CD4-positive, alpha-beta T cell treated with Interleukin-17A for 4 hours (primary cell): ENCODE measurements around the gene QTRT2.

Experiments
- DNase-seq: peaks from one replicate; pipeline ENCODE4 v3.0.0-alpha.2; 2020; ENCODE audit warnings: mixed read lengths

Gene QTRT2

DNA sequence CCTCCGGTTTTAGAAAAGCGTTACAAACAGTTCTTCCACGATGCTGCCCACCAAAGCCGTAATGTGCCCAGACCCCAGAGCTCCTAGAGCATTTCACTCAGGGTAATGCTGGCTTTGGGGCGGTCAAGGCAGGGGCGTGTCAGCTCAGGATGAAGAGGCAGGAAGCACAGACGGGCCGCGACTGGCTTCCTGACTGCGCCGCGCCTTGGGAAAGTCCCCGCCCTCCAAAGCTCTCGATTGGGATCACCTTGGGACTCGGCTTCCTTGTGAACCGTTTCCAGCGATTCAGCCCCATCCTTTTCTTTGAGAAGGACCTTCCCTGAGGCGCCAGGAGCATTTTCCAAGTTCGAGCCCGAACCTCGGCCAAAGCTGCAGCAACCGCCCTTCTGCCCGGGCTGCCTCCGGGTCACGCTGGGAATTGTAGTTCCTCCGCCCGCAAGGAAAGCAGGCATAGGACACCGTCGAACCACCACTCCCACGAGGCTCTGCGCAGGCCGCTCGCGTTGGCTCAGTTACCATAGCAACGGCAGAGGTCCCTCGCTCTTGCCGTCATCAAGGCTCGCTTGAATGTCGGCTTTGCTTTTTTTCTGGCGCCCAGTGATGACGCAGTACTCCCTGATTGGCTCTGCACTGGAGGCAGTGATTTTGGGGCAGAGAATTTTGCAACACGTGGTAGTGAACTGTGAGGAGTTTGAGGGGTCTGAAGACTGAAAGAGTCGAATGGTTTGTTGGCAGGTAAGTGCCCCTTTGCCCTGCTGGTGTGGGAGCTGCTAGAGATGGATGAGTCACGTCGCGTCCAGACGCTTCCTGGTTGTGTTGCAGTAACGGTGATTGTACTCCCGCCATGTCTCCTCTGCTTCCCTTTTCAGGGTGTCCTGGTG lies at the start of gene QTRT2, which contains the start of gene CCDC191:
Gene QTRT2, plus strand, starts transcription at position 608 of the 881 bp plus-strand sequence. CDS start 8,521 bp downstream, outside the sequence.
Gene CCDC191, minus strand, starts transcription at position 397 of the 881 bp plus-strand sequence. Its CDS starts 60 bp downstream, at position 337.
- peak; percentile 96 for DNase-seq

DNA sequence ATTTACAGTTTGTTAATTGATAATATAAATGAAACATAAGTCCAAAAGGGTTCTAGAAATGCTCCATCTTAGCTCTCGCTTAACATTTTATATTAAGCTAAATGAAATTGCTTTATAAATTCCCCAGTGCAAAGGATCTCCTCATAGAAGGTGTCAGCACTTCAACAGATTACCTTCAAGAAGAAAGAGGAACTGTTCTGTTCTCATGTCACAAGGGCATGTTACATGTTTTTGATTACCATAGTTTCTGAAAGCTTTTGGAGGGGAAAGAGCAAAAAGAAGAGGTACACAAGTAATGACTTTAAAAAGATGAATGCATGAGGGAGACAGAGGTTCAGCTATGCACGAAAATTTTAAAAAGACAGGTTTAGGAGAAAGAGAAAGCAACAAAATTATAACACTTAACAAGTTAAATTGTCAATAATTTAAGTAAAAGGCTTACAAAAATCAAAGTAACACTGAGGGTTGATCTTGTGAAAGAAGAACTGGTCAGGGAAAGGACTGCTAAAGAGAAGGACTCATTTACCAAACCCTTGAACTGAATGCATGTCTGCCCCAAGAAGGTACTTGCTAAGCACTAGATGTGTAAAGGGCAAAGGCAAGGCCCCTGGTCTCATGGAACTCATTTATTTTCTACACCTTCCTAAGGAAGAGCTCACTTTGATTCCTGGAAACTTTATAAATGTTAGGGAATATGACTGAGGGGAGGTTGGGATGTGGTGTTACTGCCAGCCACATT lies 45.3 kb upstream of the QTRT2 start:
- no peak for DNase-seq

DNA sequence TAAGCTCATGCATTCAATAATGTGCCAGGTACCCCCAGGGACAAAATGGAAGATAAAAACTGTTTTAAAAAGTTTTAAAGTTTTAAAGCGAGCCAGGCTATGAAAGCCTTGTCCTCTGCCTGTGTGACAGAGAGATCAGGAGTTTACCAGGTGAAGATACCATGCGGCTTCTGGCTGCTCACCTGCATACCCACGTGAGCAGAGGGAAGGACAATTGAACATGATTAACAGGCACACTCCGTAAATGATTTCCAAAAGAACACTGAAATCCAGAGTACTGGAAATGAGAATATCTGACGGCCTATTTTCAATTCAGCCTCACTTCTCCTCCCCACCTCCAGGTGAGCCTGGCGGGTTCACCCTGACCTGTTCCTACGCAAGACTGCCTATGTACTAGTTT lies 42.3 kb upstream of the QTRT2 start:
- DNase-seq = no peak

DNA sequence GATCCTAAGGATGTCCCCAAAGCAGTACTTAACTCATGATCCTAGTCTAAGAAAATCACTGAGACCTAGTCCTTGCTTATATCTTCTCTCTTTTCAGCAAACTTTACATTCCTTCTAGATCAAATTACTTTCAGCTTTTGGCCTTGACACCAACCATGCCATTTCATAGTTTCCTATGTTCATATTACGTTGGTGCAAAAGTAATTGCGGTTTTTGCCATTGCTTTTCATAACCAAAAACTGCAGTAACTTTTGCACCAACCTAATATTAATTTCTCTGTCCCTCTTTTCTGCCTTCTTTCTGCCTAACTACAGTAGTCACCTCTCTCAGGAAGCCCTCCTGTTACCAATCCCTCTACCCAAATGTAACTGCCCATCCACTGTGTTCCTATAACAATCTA lies 37.1 kb upstream of the QTRT2 start:
- DNase-seq = no peak

DNA sequence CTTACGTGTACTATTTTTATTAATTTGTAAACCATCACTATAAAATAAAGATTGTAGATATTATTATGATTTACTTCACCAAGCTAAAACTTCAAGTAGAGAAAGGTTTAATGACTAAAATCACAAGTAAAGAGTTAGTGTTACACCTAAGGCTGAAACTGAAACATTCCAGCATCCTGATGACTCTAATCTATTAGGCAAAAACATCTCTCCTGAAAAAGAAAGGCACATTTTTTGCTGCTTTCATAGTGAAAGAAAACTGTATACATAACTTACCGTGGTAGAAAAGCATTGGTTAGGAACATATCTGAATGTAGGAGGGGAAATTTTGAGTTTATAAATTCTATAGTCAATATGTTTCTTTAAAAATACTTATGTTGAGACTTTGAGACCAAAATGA lies 35.6 kb upstream of the QTRT2 start:
- no peak for DNase-seq

DNA sequence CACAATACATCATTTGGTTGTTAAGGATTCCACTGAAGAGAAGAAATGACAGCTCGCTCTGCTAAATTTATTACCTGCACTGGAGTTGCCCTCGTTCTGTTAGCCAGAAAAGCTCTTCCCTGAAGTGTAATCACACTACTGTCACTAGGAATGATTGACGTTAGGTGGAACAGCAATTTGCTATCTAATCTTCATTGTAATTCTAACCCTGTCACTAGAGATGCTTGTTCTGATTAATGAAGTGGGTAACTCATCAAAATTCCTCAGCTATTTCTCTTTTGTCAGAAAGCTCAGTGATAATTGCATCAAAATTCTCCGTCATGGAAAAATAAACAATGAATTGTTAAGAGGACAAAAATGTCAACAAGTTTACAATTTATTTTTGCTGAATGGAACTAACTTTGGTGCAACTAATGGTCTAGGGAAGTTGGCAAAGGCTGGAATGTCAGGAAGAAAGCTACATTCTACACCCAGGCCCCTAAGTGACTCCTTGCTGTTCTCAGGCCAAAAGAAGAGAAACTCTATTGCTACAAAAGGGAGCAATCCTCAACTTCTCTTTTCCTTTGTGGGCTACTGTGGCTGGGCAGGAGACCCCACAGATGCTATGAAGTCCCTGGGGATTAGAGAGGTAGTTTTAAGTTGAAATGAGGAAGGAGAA lies 34.3 kb upstream of the QTRT2 start:
- DNase-seq = no peak

DNA sequence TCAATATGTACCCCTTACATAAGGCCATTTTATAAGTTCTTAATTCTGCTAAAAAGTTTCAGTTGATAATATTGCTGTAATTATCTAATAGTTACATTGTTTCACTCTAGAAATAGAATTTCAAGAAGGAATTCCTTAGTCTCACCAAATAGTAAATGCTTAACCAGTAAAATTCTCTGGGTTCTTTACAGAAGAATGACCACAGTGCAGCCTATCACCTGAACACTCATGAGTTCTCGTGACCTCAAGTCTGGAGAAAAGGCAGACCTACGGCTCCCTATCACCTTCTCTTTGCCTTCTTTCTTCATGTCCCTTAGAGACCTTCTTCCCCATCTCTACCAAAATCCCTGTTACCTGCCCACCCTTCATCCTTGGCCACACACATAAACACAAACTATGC lies 31.1 kb upstream of the QTRT2 start:
- DNase-seq = no peak

DNA sequence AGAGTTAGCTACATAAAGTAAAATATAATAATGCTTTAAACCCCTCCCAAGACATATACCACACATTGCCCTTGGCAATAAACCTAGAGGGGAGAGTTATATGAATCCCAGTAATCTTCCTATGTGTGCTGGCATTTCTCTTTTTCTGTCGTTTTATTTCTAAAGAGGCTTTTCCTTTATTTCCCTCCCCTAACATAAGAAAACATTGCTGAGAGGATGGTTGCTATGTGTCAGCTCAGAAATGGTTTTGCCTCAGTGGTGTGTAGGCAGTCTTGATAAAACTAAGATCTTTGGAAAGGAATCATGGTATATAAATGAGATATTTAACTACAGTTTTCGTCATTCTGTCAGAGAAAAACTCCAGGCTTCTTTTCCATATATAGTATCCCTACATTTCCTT lies 30.2 kb upstream of the QTRT2 start:
- no peak for DNase-seq

DNA sequence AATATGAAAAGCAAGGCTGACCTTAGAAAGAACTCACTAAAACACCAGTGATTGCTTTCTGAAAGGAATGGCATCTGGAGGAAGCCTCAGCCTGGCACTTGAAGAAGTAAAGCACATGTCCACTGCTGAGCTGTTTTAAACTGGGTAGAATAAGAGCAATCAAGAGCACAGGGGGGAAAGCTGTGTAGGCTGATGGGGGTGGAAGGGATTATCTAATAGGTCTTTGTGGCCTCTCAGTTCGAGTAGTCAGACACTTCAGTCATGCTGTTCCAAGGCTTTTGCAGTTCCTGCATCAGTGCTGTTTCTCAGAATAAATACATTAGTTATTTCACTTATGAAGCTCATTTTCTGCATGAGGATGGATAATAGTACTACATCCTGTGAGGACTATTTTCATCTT lies 22.8 kb upstream of the QTRT2 start:
- DNase-seq = no peak

DNA sequence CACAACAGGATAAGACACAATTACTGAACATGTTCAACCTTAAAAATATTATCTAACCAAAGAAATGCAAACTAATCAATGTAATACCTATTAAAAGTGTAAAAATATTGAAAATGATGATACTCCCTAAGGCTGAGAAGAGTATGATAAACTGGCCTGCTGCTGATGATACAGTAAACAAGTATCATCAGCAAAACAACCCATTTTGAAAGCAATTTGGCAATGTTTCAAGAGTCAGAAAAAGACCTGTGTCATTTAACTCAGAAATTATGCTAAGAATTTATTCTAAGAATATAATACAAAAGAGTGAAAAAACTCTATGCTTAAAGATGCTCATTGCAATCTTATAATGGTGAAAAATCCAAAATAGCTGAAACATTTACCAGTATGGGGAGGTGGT lies 22.3 kb upstream of the QTRT2 start:
- DNase-seq = no peak

DNA sequence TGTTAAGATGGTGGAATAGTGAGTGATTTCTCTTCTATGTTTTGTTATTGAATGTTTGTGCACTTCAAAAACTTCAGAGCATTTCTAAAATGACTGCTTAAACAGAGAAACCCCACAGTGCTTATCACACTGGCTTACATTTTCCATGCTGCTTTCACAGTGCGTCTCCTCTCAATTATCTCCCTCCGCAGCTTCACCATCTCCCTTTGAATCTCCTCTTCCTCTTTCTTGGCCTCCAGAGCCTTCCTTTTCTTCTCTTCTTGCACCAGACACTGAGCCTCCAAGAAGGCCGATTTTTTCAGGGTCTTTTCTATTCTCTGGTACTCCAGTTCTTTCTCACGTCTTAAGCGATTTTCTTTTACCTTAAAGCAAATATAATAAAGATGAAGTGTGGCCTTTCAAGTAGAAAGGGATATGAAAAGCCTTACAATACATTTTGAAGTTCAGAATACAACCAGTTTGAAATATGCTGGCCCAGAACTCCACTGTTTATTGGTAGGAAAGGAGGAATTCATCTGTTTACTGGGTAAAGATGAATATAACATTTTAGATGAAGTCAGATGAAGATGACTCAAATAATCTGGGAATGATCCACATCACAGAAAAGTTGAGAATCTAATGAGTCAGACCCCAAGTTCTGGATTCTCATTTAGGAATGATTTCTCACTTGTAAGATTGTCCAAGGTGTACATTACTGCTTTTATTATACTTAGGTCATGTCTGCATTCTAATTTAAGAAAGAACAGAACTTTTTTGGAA lies 21.6 kb upstream of the QTRT2 start:
- no peak for DNase-seq

DNA sequence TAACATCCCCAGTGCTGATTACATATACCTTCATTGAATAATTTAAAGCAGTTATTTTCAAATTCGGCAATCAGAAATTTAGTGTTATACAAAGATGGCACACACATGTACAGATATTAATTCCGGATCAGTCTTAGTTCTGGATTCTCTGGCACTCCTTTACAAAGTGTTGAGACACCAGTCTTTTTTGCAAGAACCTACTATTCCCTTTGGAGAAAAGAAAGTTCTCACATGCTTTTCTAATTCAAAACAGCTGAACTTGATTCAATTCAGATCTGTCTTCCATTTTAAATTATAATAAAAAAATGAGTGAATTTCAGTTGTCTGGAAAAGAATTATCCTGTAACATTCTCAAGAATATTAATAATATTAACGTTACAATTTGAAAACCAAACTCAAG lies 20.6 kb upstream of the QTRT2 start:
- no peak for DNase-seq

DNA sequence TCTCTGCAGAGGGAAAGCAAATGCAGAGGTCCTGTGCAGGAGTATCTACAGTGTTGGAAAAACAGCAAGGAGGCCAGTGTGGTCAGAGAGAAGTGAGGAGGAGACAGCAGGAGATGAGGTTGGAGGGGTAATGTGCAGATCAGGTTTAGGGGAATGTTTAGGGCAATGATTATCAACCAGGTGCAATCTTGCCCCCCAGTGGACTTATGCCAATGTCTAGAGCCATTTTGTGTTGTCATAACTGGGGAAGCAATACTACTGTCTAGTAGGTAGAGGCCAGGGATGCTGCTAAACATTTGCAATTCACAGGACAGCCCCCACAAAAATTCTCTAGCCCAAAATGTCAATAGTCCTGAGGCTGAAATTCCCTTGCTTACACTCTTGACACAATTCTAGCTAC lies 13.3 kb upstream of the QTRT2 start:
- no peak for DNase-seq

DNA sequence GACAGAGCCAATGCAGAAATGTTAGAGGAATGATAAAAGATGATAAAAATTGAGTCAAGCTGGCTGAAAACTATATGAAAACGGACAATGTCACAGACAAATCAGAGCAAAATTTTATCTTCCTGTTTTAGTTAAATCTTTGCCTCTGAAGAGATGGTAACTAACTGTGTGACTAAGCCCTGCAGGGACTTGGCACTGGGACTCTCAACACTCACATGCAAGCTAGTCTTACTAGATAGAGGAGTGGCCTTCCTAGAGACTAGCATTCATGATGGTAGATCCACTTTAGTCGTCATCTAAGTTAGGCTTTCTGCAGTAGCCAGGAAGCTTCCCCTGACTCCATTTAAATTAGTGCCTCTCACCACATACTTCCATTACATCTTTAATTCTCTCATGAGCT lies 4.3 kb upstream of the QTRT2 start:
- no peak for DNase-seq

DNA sequence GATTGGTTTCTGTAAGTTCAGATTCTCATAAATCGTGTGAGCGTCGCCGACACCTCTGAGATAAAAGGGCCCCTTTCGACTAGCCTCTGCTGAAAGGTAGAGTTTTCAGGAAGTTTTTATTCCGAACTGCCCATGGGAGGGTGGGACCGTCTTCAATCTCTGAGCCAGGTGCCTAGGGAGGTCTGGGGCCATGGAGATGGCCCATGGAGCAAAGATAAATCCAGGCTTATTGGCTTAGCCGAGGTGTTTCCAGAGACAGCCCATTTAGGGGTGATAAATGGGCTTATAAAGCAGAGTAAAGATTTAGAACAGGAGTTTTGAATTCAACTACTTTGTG lies 442 bp downstream of the QTRT2 start:
- no peak for DNase-seq

DNA sequence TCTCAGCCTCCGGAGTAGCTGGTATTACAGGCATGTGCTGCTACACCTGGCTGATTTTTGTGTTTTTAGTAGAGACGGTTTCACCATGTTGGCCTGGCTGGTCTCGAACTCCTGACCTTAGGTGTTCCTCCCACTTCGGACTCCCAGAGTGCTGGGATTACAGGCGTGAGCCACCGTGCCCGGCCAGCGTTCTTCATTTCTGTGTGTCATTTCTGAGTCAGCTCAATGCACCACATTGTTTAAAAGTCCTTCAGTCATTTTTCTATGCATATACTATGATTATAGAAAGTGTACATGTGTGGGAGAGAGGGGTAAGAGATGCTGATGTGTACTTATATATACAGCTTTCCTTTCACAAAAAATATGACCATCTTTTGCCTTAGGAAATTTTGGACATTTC lies 2.1 kb downstream of the QTRT2 start:
- no peak for DNase-seq

DNA sequence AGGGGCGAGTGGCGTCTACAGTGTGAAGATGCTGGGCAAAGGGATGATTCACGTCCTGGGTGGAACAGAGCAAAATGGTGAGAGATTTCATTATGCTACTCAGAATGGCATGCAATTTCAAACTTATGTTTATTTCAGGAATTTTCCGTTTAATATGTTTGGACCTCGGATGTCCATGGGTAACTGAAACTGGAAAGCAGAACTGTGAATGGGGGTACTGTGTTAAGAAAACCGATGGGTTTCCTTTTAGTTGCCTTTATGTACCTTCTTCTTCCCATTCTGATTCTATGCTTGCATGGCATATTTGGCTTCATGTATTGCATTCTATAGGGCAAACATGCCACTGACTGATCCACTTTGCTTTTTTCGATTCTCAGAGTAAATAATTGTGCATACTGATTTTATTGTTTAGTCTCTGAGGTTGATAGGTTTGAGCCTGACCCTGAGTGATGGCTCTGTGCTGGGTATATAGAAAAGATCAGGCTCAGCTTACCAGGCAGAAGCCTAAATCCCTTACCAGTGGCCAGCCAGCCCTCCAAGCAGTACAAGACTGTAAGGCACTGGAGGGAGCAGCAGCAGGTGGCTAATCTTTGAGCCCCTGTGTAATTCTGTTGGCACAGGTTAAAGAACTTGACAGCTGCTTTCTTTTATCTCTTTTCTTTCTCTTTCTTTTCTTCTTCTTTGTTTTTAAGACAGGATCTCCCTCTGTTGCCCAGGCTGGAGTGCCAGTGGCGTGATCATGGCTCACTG lies 4.5 kb downstream of the QTRT2 start:
- no peak for DNase-seq

DNA sequence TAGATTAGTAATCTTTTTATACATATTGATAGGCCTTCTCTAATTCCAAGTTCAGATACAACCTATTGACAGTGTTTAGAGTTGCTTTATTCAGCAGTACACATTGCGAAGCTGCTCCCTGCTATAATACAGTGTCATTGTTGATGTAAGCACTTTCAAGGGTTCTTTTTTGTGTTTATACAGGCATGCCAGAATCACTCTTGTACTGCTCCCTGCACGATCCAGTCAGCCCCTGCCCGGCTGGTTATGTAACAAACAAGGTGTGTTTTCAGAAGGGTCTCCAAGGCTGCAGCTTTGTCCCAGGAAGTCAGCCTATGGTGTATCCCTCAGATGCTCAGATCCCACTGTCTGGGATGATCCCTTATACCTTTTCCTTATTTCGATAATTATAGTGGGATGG lies 11.3 kb downstream of the QTRT2 start:
- no peak for DNase-seq

DNA sequence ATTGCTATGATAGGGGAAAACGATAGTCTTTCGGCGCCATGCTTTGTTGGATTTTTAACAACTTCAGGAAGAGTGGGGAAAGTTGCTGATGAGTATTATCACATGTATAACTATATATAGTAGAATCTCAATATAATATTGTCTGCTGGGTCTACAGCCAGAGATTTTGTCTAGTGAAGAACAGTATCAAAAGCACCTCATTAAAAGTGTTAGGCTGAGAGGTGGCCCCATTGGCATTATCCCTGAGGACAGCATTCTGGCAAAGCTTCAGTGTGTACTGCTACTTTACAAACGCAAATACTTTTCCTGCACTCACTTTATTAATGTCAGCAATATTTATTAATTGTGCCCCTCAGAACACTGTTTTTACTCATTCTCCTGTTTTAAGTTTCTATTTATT lies 11.8 kb downstream of the QTRT2 start:
- no peak for DNase-seq

DNA sequence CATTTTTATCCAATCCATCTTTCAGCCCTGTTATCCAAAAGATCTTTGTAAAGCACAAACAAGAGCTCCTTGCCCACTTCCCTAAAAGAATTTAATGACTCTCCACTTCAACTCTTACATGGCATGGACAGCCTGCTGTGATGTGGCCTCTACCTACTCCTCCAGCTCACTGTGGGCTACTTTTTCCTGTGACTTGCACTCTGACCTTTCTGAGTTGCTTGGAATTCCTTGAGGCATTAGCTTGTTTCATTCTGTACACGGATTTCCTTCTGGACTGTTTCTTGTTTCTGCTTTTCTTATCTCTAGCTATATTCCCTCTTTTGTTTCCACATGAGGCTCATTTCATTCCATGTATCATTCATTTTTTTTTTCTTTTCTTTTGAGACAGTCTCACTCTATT lies 15.2 kb downstream of the QTRT2 start:
- DNase-seq = no peak

DNA sequence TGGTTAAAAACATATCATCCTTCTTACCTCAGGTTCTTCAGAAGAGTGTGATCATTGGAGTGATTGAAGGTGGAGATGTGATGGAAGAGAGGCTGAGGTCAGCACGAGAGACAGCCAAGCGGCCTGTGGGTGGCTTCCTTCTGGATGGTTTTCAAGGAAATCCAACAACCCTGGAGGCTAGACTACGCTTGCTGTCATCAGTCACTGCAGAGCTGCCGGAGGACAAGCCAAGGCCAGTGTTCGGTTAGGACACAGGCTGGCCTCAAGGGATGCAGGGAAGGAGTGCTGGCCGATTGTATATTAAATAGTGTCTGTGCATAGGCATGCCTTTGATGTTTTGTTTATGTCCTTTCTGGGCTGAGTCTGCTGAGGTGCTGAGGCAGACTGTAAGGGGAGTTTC lies 20.2 kb downstream of the QTRT2 start:
- DNase-seq = no peak

DNA sequence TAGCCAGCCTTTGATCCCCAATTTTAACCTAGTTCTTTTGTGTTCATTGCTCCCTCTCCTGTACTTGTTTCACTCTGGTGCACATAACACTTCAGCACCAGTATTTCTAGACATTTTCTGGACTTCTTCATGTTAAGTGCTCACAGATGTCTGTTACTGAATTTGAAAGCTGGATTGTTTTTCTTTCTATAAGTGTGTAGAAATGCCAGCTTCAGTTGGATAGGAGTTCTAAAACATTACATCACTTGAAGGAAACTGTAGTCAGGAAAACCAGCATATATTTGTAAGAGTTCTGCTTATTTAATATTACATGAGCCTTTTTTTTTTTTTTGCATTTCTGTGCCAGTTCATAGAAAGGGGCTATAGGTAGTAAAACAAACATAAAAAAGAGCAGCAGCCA lies 21.6 kb downstream of the QTRT2 start:
- no peak for DNase-seq
